GM23338 (cell line): Measurements from ENCODE around the gene MFNG. TPM values are rescaled to one million over a fixed set of nuclear protein-coding genes. Genes with fewer than 3 reads are reported as not detected.

ENCODE experiments used
- ATAC-seq: fragments of 200-7000 bp; cut with Tn5 transposase; 3 replicates; pipeline ENCODE4 v1.9.1; 2020
- DNase-seq: peaks from one replicate; pipeline ENCODE4 v3.0.0-alpha.2; 2015; ENCODE audit warnings: low spot score
- H2AFZ ChIP-seq: fragments of 200-600 bp; sonication (generic); 2 replicates; pipeline ENCODE4 v1.8.0; 2016; ENCODE audit warnings: antibody characterized with exemption, mild to moderate bottlenecking, moderate library complexity
- H3F3A ChIP-seq: fragments of 200-600 bp; sonication (generic); replicated peaks from 2 replicates; pipeline ENCODE4 v1.8.0; 2017; ENCODE audit warnings: antibody characterized with exemption, mixed run types, low read depth
- H3K27ac ChIP-seq: fragments of 200-600 bp; sonication (generic); 2 replicates; pipeline ENCODE4 v1.6.1; 2016; ENCODE audit warnings: low read depth
- H3K27me3 ChIP-seq: fragments of 200-600 bp; sonication (generic); 2 replicates; pipeline ENCODE4 v1.8.0; 2016; ENCODE audit warnings: mild to moderate bottlenecking, mixed run types, moderate library complexity; ENCODE audit not compliant: insufficient read depth
- H3K36me3 ChIP-seq: fragments of 200-600 bp; sonication (generic); 2 replicates; pipeline ENCODE4 v1.8.0; 2016; ENCODE audit warnings: mild to moderate bottlenecking; ENCODE audit not compliant: insufficient read depth
- H3K4me1 ChIP-seq: fragments of 200-600 bp; sonication (generic); 2 replicates; pipeline ENCODE4 v1.8.0; 2016; ENCODE audit warnings: mild to moderate bottlenecking, moderate library complexity; ENCODE audit not compliant: insufficient read depth
- H3K4me2 ChIP-seq: fragments of 200-600 bp; sonication (generic); 2 replicates; pipeline ENCODE4 v1.7.1; 2017; ENCODE audit warnings: mixed run types
- H3K4me3 ChIP-seq: fragments of 200-600 bp; sonication (generic); 2 replicates; pipeline ENCODE4 v1.6.1; 2016; ENCODE audit warnings: mixed run types
- H3K79me2 ChIP-seq: fragments of 200-600 bp; sonication (generic); replicated peaks from 2 replicates; pipeline ENCODE4 v1.8.0; 2017; ENCODE audit warnings: mild to moderate bottlenecking; ENCODE audit not compliant: insufficient read depth
- H3K9me2 ChIP-seq: fragments of 200-600 bp; sonication (generic); 2 replicates; pipeline ENCODE4 v1.8.0; 2017; ENCODE audit not compliant: insufficient read depth
- H4K20me1 ChIP-seq: fragments of 200-600 bp; sonication (generic); replicated peaks from 2 replicates; pipeline ENCODE4 v1.8.0; 2017; ENCODE audit warnings: mild to moderate bottlenecking; ENCODE audit not compliant: insufficient read depth
- H3K27ac Mint-ChIP-seq: 2 replicates; pipeline ENCODE4 v1.8.0; 2020; ENCODE audit warnings: inconsistent platforms, mild to moderate bottlenecking, moderate library complexity, mixed read lengths
- H3K27me3 Mint-ChIP-seq: 3 replicates; pipeline ENCODE4 v1.8.0; 2022; ENCODE audit warnings: low read depth, mild to moderate bottlenecking, moderate library complexity, mixed read lengths, inconsistent platforms; ENCODE audit not compliant: insufficient read depth, poor library complexity
- H3K36me3 Mint-ChIP-seq: 3 replicates; pipeline ENCODE4 v1.8.0; 2021; ENCODE audit warnings: low read depth, mild to moderate bottlenecking, inconsistent platforms, moderate library complexity, mixed read lengths
- H3K4me1 Mint-ChIP-seq: 3 replicates; pipeline ENCODE4 v1.8.0; 2020; ENCODE audit warnings: mild to moderate bottlenecking, inconsistent platforms, mixed read lengths
- H3K4me3 Mint-ChIP-seq: 3 replicates; pipeline ENCODE4 v1.8.0; 2021; ENCODE audit warnings: moderate library complexity, mild to moderate bottlenecking, inconsistent platforms, mixed read lengths
- H3K9me3 Mint-ChIP-seq: 3 replicates; pipeline ENCODE4 v1.8.0; 2020; ENCODE audit warnings: moderate library complexity, mild to moderate bottlenecking, inconsistent platforms, mixed read lengths
- CREB1 ChIP-seq: fragments of 250-450 bp; sonication (Bioruptor Pico); IDR thresholded peaks from 2 replicates; pipeline ENCODE4 v1.5.0; 2020; ENCODE audit warnings: low read depth, mild to moderate bottlenecking, moderate library complexity
- EZH2 ChIP-seq: fragments of 200-600 bp; sonication (generic); IDR thresholded peaks from one replicate; pipeline ENCODE4 v1.8.0; 2017; ENCODE audit warnings: antibody characterized with exemption, mild to moderate bottlenecking, low read depth; ENCODE audit not compliant: unreplicated experiment
- EZH2phosphoT487 ChIP-seq: fragments of 200-600 bp; sonication (generic); IDR thresholded peaks from one replicate; pipeline ENCODE4 v1.8.1; 2018; ENCODE audit warnings: antibody characterized with exemption; ENCODE audit not compliant: unreplicated experiment
- JUNB ChIP-seq: IDR thresholded peaks from one replicate; pipeline ENCODE4 v1.6.1; 2016; ENCODE audit warnings: antibody characterized with exemption; ENCODE audit not compliant: unreplicated experiment
- NANOG ChIP-seq: IDR thresholded peaks from 2 replicates; pipeline ENCODE4 v1.6.1; 2016; ENCODE audit warnings: antibody characterized with exemption, borderline replicate concordance
- POLR2AphosphoS5 ChIP-seq: IDR thresholded peaks from 2 replicates; pipeline ENCODE4 v1.6.1; 2016; ENCODE audit warnings: antibody characterized with exemption, low read depth
- STAT1 ChIP-seq: IDR thresholded peaks from one replicate; pipeline ENCODE4 v1.6.1; 2016; ENCODE audit warnings: antibody characterized with exemption; ENCODE audit not compliant: unreplicated experiment
- ZNF114 ChIP-seq: fragments of 250-450 bp; sonication (Bioruptor Pico); IDR thresholded peaks from 2 replicates; pipeline ENCODE4 v1.5.0; 2020; ENCODE audit warnings: mild to moderate bottlenecking, moderate library complexity
- ZNF331 ChIP-seq: fragments of 250-450 bp; sonication (Bioruptor Pico); IDR thresholded peaks from 2 replicates; pipeline ENCODE4 v1.5.0; 2020; ENCODE audit warnings: low read depth, mild to moderate bottlenecking, moderate library complexity
- polyA plus RNA-seq: library from polyadenylated mRNA; unstranded; fragments of >200 nt; fragmentation: Nextera tagmentation; extraction: Ambion mirVana; gene quantifications from 2 replicates; pipeline ENCODE4 v1.2.1, GENCODE V29; 2016
- total RNA-seq: library from RNA; depleted of rRNA; stranded (reverse); fragments of >200 nt; shearing (Covaris generic); gene quantifications from 2 replicates; pipeline ENCODE4 v1.2.3, GENCODE V29; 2014
- TF ChIP-seq, protein P1 (sequence below): IDR thresholded peaks from 2 replicates; pipeline ENCODE4 v1.6.1; 2016; ENCODE audit warnings: antibody characterized with exemption
- TF ChIP-seq, protein P2 (sequence below): IDR thresholded peaks from one replicate; pipeline ENCODE4 v1.6.1; 2018; ENCODE audit warnings: antibody characterized with exemption; ENCODE audit not compliant: unreplicated experiment
- TF ChIP-seq, protein P3 (sequence below), 2 experiments: fragments of 200-600 bp in 1 of 2; sonication (generic) in 1 of 2; conservative IDR thresholded peaks; 2 replicates each; pipeline versions ENCODE4 v1.5.1 to v1.6.1; 2016 to 2017; ENCODE audit warnings: antibody characterized with exemption in 2 of 2, low read depth in 2 of 2, mild to moderate bottlenecking in 2 of 2, moderate library complexity in 1 of 2

MFNG gene
- total and polyA plus RNA-seq, 2 experiments from 2014 or later = 1.4 to 1.9 TPM

DNA sequence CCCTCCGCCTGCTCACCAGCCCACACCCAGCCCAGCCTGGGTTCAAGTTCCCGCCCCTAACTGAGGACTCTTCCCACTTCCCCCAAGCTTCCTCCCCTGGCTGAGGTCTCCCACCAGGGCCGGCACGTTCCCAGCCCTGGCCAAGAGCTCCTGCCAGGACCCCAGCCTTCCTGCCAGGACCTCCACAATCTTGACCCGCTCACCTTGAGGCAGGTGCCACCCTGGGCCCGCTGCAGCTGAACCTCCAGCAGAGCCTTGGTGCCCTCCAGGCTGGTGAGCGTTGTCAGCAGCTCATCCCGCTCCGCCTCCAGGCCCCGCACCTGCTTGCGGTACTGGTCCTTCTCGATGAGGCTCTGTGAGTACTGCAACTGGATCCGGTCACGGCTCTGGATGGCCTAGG, 19.8 kb upstream of the MFNG start (continued):
- no peak for TF ChIP-seq EZH2
- no peak for TF ChIP-seq STAT1
- no peak for TF ChIP-seq POLR2AphosphoS5
- TF ChIP-seq, protein P1, sequence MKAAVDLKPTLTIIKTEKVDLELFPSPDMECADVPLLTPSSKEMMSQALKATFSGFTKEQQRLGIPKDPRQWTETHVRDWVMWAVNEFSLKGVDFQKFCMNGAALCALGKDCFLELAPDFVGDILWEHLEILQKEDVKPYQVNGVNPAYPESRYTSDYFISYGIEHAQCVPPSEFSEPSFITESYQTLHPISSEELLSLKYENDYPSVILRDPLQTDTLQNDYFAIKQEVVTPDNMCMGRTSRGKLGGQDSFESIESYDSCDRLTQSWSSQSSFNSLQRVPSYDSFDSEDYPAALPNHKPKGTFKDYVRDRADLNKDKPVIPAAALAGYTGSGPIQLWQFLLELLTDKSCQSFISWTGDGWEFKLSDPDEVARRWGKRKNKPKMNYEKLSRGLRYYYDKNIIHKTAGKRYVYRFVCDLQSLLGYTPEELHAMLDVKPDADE = no peak
- no peak for TF ChIP-seq EZH2phosphoT487
- TF ChIP-seq, protein P2, sequence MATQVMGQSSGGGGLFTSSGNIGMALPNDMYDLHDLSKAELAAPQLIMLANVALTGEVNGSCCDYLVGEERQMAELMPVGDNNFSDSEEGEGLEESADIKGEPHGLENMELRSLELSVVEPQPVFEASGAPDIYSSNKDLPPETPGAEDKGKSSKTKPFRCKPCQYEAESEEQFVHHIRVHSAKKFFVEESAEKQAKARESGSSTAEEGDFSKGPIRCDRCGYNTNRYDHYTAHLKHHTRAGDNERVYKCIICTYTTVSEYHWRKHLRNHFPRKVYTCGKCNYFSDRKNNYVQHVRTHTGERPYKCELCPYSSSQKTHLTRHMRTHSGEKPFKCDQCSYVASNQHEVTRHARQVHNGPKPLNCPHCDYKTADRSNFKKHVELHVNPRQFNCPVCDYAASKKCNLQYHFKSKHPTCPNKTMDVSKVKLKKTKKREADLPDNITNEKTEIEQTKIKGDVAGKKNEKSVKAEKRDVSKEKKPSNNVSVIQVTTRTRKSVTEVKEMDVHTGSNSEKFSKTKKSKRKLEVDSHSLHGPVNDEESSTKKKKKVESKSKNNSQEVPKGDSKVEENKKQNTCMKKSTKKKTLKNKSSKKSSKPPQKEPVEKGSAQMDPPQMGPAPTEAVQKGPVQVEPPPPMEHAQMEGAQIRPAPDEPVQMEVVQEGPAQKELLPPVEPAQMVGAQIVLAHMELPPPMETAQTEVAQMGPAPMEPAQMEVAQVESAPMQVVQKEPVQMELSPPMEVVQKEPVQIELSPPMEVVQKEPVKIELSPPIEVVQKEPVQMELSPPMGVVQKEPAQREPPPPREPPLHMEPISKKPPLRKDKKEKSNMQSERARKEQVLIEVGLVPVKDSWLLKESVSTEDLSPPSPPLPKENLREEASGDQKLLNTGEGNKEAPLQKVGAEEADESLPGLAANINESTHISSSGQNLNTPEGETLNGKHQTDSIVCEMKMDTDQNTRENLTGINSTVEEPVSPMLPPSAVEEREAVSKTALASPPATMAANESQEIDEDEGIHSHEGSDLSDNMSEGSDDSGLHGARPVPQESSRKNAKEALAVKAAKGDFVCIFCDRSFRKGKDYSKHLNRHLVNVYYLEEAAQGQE = no peak

DNA sequence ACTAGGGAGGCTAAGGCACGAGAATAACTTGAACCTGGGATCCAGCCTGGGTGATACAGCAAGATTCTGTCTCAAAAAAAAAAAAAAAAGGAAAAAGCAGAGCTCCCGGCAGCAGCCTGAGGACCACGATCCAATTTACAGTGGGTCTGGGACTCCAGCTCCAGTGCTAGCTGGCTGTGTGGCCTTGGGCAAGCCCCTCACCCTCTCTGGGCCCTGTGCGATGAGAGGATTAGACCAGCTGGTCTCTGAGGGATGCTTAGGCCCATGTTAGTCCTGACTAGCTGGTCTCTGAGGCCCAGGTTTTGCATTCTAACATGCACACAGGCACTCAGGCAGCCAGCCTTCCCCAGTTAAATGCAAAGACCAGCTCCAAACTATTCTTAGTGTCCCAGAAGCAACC, 19.4 kb upstream of the MFNG start:
- no peak overlapping the region for H3K27ac Mint-ChIP-seq
- ATAC-seq = no peak
- no peaks in the 10 kb centered on the region for H4K20me1 ChIP-seq
- TF ChIP-seq CREB1 (CRISPR knock-in tag) (no peak), JUNB (no peak), NANOG (no peak), ZNF114 (CRISPR knock-in tag) (no peak), POLR2AphosphoS5 (no peak), STAT1 (no peak), ZNF331 (CRISPR knock-in tag) (no peak), EZH2 (no peak), EZH2phosphoT487 (no peak)
- TF ChIP-seq, protein P1 = no peak
- TF ChIP-seq, protein P3, sequence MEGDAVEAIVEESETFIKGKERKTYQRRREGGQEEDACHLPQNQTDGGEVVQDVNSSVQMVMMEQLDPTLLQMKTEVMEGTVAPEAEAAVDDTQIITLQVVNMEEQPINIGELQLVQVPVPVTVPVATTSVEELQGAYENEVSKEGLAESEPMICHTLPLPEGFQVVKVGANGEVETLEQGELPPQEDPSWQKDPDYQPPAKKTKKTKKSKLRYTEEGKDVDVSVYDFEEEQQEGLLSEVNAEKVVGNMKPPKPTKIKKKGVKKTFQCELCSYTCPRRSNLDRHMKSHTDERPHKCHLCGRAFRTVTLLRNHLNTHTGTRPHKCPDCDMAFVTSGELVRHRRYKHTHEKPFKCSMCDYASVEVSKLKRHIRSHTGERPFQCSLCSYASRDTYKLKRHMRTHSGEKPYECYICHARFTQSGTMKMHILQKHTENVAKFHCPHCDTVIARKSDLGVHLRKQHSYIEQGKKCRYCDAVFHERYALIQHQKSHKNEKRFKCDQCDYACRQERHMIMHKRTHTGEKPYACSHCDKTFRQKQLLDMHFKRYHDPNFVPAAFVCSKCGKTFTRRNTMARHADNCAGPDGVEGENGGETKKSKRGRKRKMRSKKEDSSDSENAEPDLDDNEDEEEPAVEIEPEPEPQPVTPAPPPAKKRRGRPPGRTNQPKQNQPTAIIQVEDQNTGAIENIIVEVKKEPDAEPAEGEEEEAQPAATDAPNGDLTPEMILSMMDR (conservative IDR thresholded peaks at IDR 0.05; ENCODE audit: low read depth in 2 of 2) = no peak
- TF ChIP-seq, protein P2 = no peak

More for the DNA sequence above, 19.4 kb upstream of the MFNG start:
- H3F3A ChIP-seq = no peaks in the 10 kb centered on the region
- Mint-ChIP-seq H3K4me1 (peaks cover 32% of the 10 kb centered on the region), H3K36me3 (peaks cover 5% of the 10 kb centered on the region; the same call in 2 of the 3 replicates), H3K9me3 (no peaks in the 10 kb centered on the region), H3K4me3 (no peak overlapping the region), H3K27me3 (peaks cover 10% of the 10 kb centered on the region)
- no peaks in the 10 kb centered on the region for H3K36me3 ChIP-seq
- no peaks in the 10 kb centered on the region for H3K27me3 ChIP-seq
- no peak overlapping the region for H3K4me3 ChIP-seq
- peaks cover 9% of the 10 kb centered on the region; the same call in 1 of the 2 replicates for H3K4me1 ChIP-seq
- no peaks in the 10 kb centered on the region for H3K79me2 ChIP-seq
- no peak overlapping the region for H3K4me2 ChIP-seq
- no peak overlapping the region for H2AFZ ChIP-seq
- DNase-seq = no peak
- no peaks in the 10 kb centered on the region for H3K9me2 ChIP-seq
- H3K27ac ChIP-seq = no peak overlapping the region
